K562 (cell line): ENCODE data around the gene GABRR1. TPM values are rescaled to one million over a fixed set of nuclear protein-coding genes. Genes with fewer than 3 reads are reported as not detected.

Source experiments
- ATAC-seq: fragments of 200-7000 bp; cut with Tn5 transposase; 3 replicates; pipeline ENCODE4 v1.9.1; 2020; ENCODE audit warnings: moderate library complexity
- BruUV-seq: library from RNA; stranded (reverse); fragments of 400-500 nt; replicated peaks from 2 replicates; lab custom pipeline; 2021; lab: Mats Ljungman, UMichigan
- CTCF ChIA-PET: fragments of 300-600 bp; formaldehyde crosslinking; extraction: SDS; loops from one replicate; lab custom pipeline; 2021; ENCODE audit warnings: low intra/inter-chr PET ratio; lab: Yijun Ruan, JAX
- POLR2A ChIA-PET: fragments of 300-600, 350-650 bp; sonication (Branson Sonifier 250); formaldehyde crosslinking; extraction: SDS; loops from one replicate; lab custom pipeline; 2021; ENCODE audit warnings: antibody characterized with exemption, inconsistent platforms; lab: Yijun Ruan, JAX
- DNase-seq, 4 experiments: peaks; one replicate each; pipeline versions ENCODE4 v3.0.0 to v3.0.0-alpha.2; 2011 to 2018; ENCODE audit warnings: low spot score in 3 of 4, mixed read lengths in 3 of 4; ENCODE audit errors: extremely low read depth in 1 of 4
- FAIRE-seq: peaks from 2 replicates; lab custom pipeline; 2011; peaks lifted over from hg19 to GRCh38; lab: Jason Lieb, UNC
- H2AFZ ChIP-seq: 2 replicates; pipeline ENCODE4 v1.6.0; 2011; ENCODE audit warnings: low read depth, low read length, control low read depth, inconsistent platforms
- H3K27ac ChIP-seq: fragments of 200-600 bp; 3 replicates; pipeline ENCODE4 v1.8.0; 2011; ENCODE audit warnings: low read depth, mild to moderate bottlenecking, control low read depth, inconsistent platforms, low read length, moderate library complexity, mixed read lengths; ENCODE audit errors: extremely low read depth
- H3K27me3 ChIP-seq, 2 experiments: fragments of 300-600 bp in 1 of 2; 2 replicates in 1 of 2; 3 replicates in 1 of 2; pipeline versions ENCODE4 v1.6.0 to v1.8.0; 2011; ENCODE audit warnings: inconsistent platforms in 2 of 2, low read length in 2 of 2, mild to moderate bottlenecking in 1 of 2, mixed read lengths in 1 of 2, moderate library complexity in 1 of 2; ENCODE audit not compliant: control insufficient read depth in 2 of 2, insufficient read depth in 2 of 2
- H3K36me3 ChIP-seq: fragments of 300-600 bp; 3 replicates; pipeline ENCODE4 v1.8.0; 2011; ENCODE audit warnings: mild to moderate bottlenecking, low read length, inconsistent platforms; ENCODE audit not compliant: control insufficient read depth, insufficient read depth
- H3K4me1 ChIP-seq, 2 experiments: fragments of 200-600 bp in 1 of 2; replicated peaks in 1 of 2; 2 replicates in 1 of 2; 3 replicates in 1 of 2; pipeline versions ENCODE4 v1.5.1 to v1.8.0; 2011; ENCODE audit warnings: inconsistent platforms in 2 of 2, low read length in 2 of 2, mild to moderate bottlenecking in 1 of 2, mixed read lengths in 1 of 2, moderate library complexity in 1 of 2; ENCODE audit not compliant: control insufficient read depth in 2 of 2, insufficient read depth in 2 of 2
- H3K4me2 ChIP-seq: 2 replicates; pipeline ENCODE4 v1.6.1; 2011; ENCODE audit warnings: low read length, control low read depth, inconsistent platforms, mixed read lengths; ENCODE audit not compliant: insufficient read depth
- H3K4me3 ChIP-seq: fragments of 200-600 bp; sonication (generic), shearing (Covaris generic); 2 replicates; pipeline ENCODE4 v1.5.1; 2016; ENCODE audit warnings: control low read depth, inconsistent platforms
- H3K79me2 ChIP-seq: fragments of 200-600 bp; 3 replicates; pipeline ENCODE4 v1.8.0; 2011; ENCODE audit warnings: low read length, inconsistent platforms; ENCODE audit not compliant: control insufficient read depth, insufficient read depth
- H3K9ac ChIP-seq, 2 experiments: 2 replicates each; pipeline versions ENCODE4 v1.6.0 to v1.6.1; 2011; ENCODE audit warnings: low read depth in 2 of 2, low read length in 2 of 2, control low read depth in 1 of 2, inconsistent platforms in 1 of 2, mild to moderate bottlenecking in 1 of 2, mixed read lengths in 1 of 2; ENCODE audit not compliant: insufficient read depth in 1 of 2
- H3K9me1 ChIP-seq: one replicate; pipeline ENCODE4 v1.6.0; 2011; ENCODE audit warnings: inconsistent platforms, mild to moderate bottlenecking, low read length, moderate library complexity; ENCODE audit not compliant: control insufficient read depth, insufficient read depth
- H3K9me3 ChIP-seq: replicated peaks from 2 replicates; pipeline ENCODE4 v1.5.1; 2011; ENCODE audit warnings: low read depth, low read length, inconsistent platforms; ENCODE audit not compliant: control insufficient read depth, insufficient read depth
- H4K20me1 ChIP-seq: replicated peaks from 2 replicates; pipeline ENCODE4 v1.6.1; 2011; ENCODE audit warnings: low read length, inconsistent platforms, mixed read lengths; ENCODE audit not compliant: control insufficient read depth, insufficient read depth
- ELK3 ChIP-seq: fragments of 450-650 bp; formaldehyde crosslinking; IDR thresholded peaks from 2 replicates; pipeline ENCODE4 v1.4.0; 2020; ENCODE audit warnings: mild to moderate bottlenecking
- KDM2B ChIP-seq: fragments of 250-450 bp; sonication (Bioruptor Pico); IDR thresholded peaks from 2 replicates; pipeline ENCODE4 v1.8.0; 2021; ENCODE audit warnings: mild to moderate bottlenecking, moderate library complexity
- SETDB1 ChIP-seq: IDR thresholded peaks from one replicate; pipeline ENCODE4 v1.6.1; 2012; ENCODE audit warnings: low read length, control low read depth, inconsistent platforms
- SIN3A ChIP-seq, 2 experiments: fragments of 150-350 bp in 1 of 2; IDR thresholded peaks; 2 replicates each; pipeline ENCODE4 v1.6.1; 2011 to 2016; ENCODE audit warnings: borderline replicate concordance in 2 of 2, low read depth in 2 of 2, low read length in 2 of 2, mild to moderate bottlenecking in 2 of 2, moderate library complexity in 2 of 2; ENCODE audit not compliant: control insufficient read depth in 1 of 2
- SMC3 ChIP-seq: conservative IDR thresholded peaks from 2 replicates; pipeline ENCODE4 v1.6.1; 2011; ENCODE audit warnings: low read depth, low read length, improper control_type of control experiment; ENCODE audit not compliant: insufficient read depth
- SREBF2 ChIP-seq: sonication (generic); formaldehyde crosslinking; IDR thresholded peaks from 2 replicates; pipeline ENCODE4 v1.4.0; 2020; ENCODE audit warnings: mild to moderate bottlenecking, missing genetic modification reagents
- TCFL5 ChIP-seq: fragments of 250-450 bp; sonication (Bioruptor Pico); conservative IDR thresholded peaks from 2 replicates; pipeline ENCODE4 v1.6.1; 2021; ENCODE audit warnings: mild to moderate bottlenecking, moderate library complexity, matching md5 sums
- ZNF143 ChIP-seq: sonication (generic); formaldehyde crosslinking; IDR thresholded peaks from 2 replicates; pipeline ENCODE4 v1.9.0; 2022; ENCODE audit warnings: mild to moderate bottlenecking, missing genetic modification reagents
- ZNF24 ChIP-seq: fragments of 450-650 bp; IDR thresholded peaks from 2 replicates; pipeline ENCODE4 v1.6.1; 2016
- ZNF41 ChIP-seq: fragments of 250-450 bp; sonication (Bioruptor Pico); conservative IDR thresholded peaks from 2 replicates; pipeline ENCODE4 v1.4.0; 2020; ENCODE audit warnings: mild to moderate bottlenecking
- ZNF785 ChIP-seq: fragments of 250-450 bp; sonication (Bioruptor Pico); IDR thresholded peaks from 2 replicates; pipeline ENCODE4 v1.4.0; 2020; ENCODE audit warnings: mild to moderate bottlenecking
- whole genome bisulfite sequencing: fragments of 100-300 bp; shearing (Covaris generic); methylation state at CpG from one replicate; pipeline ENCODE4 v1.1.6; 2016; ENCODE audit warnings: low coverage, mixed read lengths; ENCODE audit not compliant: insufficient coverage; ENCODE audit errors: missing lambda C conversion rate; 5-methylcytosine and 5-hydroxymethylcytosine counted together
- in situ Hi-C: fragments of 300-500 bp; cut with MboI; formaldehyde crosslinking; loops from 4 replicates; pipeline ENCODE4 v1.15.0; 2018; ENCODE audit warnings: inconsistent platforms, mixed read lengths
- intact Hi-C: fragments of 100-400 bp; cut with micrococcal nuclease; formaldehyde crosslinking; loops from 2 replicates; pipeline ENCODE4 v1.14.2; 2022
- polyA plus RNA-seq, 8 experiments: library from polyadenylated mRNA; depleted of rRNA in 4 of 8; stranded (reverse) in 5 of 8; unstranded in 3 of 8; fragments of >200 nt; fragmentation: Nextera tagmentation in 2 of 8; fragmentation: Illumina TruSeq in 1 of 8; extraction: Ambion mirVana in 2 of 8; extraction: Trizol in 1 of 8; gene quantifications; 2 replicates each; pipeline versions ENCODE4 v1.2.1 to v1.2.3, GENCODE V29; 2011 to 2014; ENCODE audit warnings: inconsistent platforms in 1 of 8, missing spikeins in 1 of 8
- total RNA-seq, 7 experiments: library from RNA; depleted of rRNA in 6 of 7; stranded (reverse); fragments of >200 nt in 6 of 7; fragmentation: Illumina TruSeq in 2 of 7; extraction: Trizol in 2 of 7; gene quantifications; 2 replicates each; pipeline versions ENCODE4 v1.2.1 to v1.2.3, GENCODE V29; 2011 to 2021; ENCODE audit warnings: low replicate concordance in 1 of 7
- TF ChIP-seq, protein P1 (sequence below): fragments of 250-450 bp; sonication (Bioruptor Pico); IDR thresholded peaks from 2 replicates; pipeline ENCODE4 v1.4.0; 2020; ENCODE audit warnings: mild to moderate bottlenecking, moderate library complexity
- TF ChIP-seq, protein P2 (sequence below): fragments of 250-450 bp; sonication (Bioruptor Pico); IDR thresholded peaks from 2 replicates; pipeline ENCODE4 v1.6.1; 2021; ENCODE audit warnings: mild to moderate bottlenecking
- TF ChIP-seq, protein P3 (sequence below): fragments of 450-650 bp; IDR thresholded peaks from 2 replicates; pipeline ENCODE4 v1.6.1; 2016

The GABRR1 gene
- total and polyA plus RNA-seq, 9 of the 15 experiments (the other 6 are each of a cell fraction or from before 2014, with no cell fraction given) = not detected

DNA sequence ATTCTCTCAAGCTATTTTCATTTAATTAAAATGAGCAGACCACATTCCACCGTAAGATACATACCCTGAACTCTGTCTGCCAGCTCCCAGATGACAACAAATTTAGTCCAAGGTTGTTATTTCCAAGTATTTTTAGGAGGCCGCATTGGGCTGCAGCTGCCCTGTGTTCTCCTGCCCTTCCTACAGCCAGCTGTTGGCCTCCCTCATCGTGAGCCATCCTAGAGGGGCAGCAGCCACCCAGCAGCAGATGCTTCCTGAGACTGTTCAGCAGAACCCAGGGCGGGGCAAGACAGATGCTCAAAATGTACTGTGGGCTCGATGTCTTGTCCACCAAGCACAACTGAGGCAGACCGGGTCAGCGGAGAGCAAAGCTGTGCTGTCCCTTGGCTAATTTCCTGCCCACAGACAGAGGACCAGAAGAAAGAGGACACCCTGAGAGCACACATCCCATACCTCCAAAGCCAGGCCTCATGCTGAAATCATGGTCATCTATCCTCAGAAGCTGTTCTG is 16.4 kb downstream of the GABRR1 start:
- ATAC-seq (no peak), DNase-seq (no peak), FAIRE-seq (no peak)
- ChIA-PET POLR2A (interaction anchor here (0.6 to 1.6 kb wide), 3 partner anchors 9 to 77 kb away, joined by 3 to 6 read pairs (median 6); no protein-coding TSS in a partner anchor), CTCF (no interaction called here)
- H3K9me1 ChIP-seq = no peaks in the 10 kb centered on the region
- H3K4me1 ChIP-seq = no peaks in the 10 kb centered on the region
- no peak overlapping the region for H3K27ac ChIP-seq
- BruUV-seq = no TSS peak
- peaks cover 5 to 24% of the 10 kb centered on the region in 2 experiments; a peak in 4 of 5 replicates for H3K27me3 ChIP-seq
- H3K79me2 ChIP-seq = no peaks in the 10 kb centered on the region
- 0% methylated on average over 7 of the region's 7 CpGs for WGBS
- intact Hi-C loops (no loop called here), in situ Hi-C loops (no loop called here)
- no peak overlapping the region for H3K9ac ChIP-seq
- no peaks in the 10 kb centered on the region for H3K36me3 ChIP-seq
- no peaks in the 10 kb centered on the region for H3K9me3 ChIP-seq
- no peak overlapping the region for H2AFZ ChIP-seq
- no peak overlapping the region for H3K4me3 ChIP-seq
- no peak overlapping the region for H3K4me2 ChIP-seq
- H4K20me1 ChIP-seq = no peaks in the 10 kb centered on the region
- TF ChIP-seq ELK3 (CRISPR knock-in tag) = no peak
- no peak for TF ChIP-seq SETDB1
- no peak for TF ChIP-seq ZNF143 (CRISPR knock-in tag)
- TF ChIP-seq ZNF785 (CRISPR knock-in tag) = no peak
- TF ChIP-seq, protein P1, sequence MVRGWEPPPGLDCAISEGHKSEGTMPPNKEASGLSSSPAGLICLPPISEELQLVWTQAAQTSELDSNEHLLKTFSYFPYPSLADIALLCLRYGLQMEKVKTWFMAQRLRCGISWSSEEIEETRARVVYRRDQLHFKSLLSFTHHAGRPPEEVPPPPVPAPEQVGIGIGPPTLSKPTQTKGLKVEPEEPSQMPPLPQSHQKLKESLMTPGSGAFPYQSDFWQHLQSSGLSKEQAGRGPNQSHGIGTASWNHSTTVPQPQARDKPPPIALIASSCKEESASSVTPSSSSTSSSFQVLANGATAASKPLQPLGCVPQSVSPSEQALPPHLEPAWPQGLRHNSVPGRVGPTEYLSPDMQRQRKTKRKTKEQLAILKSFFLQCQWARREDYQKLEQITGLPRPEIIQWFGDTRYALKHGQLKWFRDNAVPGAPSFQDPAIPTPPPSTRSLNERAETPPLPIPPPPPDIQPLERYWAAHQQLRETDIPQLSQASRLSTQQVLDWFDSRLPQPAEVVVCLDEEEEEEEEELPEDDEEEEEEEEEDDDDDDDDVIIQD (CRISPR knock-in tag) = no peak
- TF ChIP-seq SREBF2 (CRISPR knock-in tag) = no peak
- no peak for TF ChIP-seq SMC3
- no peak for TF ChIP-seq ZNF24
- TF ChIP-seq, protein P2, sequence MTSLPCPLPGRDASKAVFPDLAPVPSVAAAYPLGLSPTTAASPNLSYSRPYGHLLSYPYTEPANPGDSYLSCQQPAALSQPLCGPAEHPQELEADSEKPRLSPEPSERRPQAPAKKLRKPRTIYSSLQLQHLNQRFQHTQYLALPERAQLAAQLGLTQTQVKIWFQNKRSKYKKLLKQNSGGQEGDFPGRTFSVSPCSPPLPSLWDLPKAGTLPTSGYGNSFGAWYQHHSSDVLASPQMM (CRISPR knock-in tag) = no peak
- no peak for TF ChIP-seq KDM2B
- TF ChIP-seq ZNF41 (CRISPR knock-in tag) = no peak
- TF ChIP-seq TCFL5 = no peak
- TF ChIP-seq SIN3A (IDR thresholded peaks at IDR 0.05; ENCODE audit: borderline replicate concordance in 2 of 2, control insufficient read depth in 1 of 2, low read depth in 2 of 2, low read length in 2 of 2) = no peak
- TF ChIP-seq, protein P3, sequence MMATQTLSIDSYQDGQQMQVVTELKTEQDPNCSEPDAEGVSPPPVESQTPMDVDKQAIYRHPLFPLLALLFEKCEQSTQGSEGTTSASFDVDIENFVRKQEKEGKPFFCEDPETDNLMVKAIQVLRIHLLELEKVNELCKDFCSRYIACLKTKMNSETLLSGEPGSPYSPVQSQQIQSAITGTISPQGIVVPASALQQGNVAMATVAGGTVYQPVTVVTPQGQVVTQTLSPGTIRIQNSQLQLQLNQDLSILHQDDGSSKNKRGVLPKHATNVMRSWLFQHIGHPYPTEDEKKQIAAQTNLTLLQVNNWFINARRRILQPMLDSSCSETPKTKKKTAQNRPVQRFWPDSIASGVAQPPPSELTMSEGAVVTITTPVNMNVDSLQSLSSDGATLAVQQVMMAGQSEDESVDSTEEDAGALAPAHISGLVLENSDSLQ = no peak
